ENCODE results near the gene C2CD3.

DNA sequence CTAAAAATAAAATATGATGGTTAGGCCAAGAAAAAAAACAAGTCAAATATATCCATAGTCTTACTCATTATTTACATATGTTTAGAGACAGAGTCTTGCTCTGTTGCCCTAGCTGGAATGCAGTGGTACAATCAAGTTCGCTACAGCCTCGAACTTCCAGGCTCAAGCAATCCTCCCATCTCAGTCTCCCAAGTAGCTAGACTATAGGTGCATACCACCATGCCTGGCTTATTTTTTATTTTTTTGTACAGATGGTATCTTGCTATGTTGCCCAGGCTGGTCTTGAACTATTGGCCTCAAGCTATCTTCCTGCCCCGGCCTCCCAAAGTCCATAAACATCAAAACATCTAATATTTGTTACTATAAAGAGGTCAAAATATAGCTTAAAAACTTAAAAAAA, 36.1 kb downstream of the C2CD3 start:
- TF ChIP-seq, protein P1, sequence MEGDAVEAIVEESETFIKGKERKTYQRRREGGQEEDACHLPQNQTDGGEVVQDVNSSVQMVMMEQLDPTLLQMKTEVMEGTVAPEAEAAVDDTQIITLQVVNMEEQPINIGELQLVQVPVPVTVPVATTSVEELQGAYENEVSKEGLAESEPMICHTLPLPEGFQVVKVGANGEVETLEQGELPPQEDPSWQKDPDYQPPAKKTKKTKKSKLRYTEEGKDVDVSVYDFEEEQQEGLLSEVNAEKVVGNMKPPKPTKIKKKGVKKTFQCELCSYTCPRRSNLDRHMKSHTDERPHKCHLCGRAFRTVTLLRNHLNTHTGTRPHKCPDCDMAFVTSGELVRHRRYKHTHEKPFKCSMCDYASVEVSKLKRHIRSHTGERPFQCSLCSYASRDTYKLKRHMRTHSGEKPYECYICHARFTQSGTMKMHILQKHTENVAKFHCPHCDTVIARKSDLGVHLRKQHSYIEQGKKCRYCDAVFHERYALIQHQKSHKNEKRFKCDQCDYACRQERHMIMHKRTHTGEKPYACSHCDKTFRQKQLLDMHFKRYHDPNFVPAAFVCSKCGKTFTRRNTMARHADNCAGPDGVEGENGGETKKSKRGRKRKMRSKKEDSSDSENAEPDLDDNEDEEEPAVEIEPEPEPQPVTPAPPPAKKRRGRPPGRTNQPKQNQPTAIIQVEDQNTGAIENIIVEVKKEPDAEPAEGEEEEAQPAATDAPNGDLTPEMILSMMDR (IDR thresholded peaks at IDR 0.05) = no peak
- no peak for TF ChIP-seq POLR2A (IDR thresholded peaks at IDR 0.05)

All from esophagus squamous epithelium (tissue), 4 donors.